HepG2 (cell line): Measurements from ENCODE around the gene ARAP3. TPM values are rescaled to one million over a fixed set of nuclear protein-coding genes. Genes with fewer than 3 reads are reported as not detected.

ENCODE experiments used
- CEBPG ChIP-seq: IDR thresholded peaks from 2 replicates; pipeline ENCODE4 v1.6.1; 2016
- KLF13 ChIP-seq: sonication (generic); formaldehyde crosslinking; IDR thresholded peaks from 2 replicates; pipeline ENCODE4 v1.4.0; 2020; ENCODE audit warnings: mild to moderate bottlenecking, missing genetic modification reagents
- RFX3 ChIP-seq: IDR thresholded peaks from 2 replicates; pipeline ENCODE4 v1.6.1; 2016; ENCODE audit warnings: missing biosample characterization, missing genetic modification reagents
- RFX5 ChIP-seq: IDR thresholded peaks from 2 replicates; pipeline ENCODE4 v1.6.1; 2011; ENCODE audit warnings: low read depth, low read length, improper control_type of control experiment
- SAP130 ChIP-seq: IDR thresholded peaks from 2 replicates; pipeline ENCODE4 v1.6.1; 2016; ENCODE audit warnings: low read depth
- SIX1 ChIP-seq: sonication (generic); formaldehyde crosslinking; IDR thresholded peaks from 2 replicates; pipeline ENCODE4 v1.4.0; 2020; ENCODE audit warnings: missing genetic modification reagents, borderline replicate concordance
- SKI ChIP-seq: fragments of 450-650 bp; IDR thresholded peaks from one replicate; pipeline ENCODE4 v1.6.1; 2018; ENCODE audit warnings: mild to moderate bottlenecking; ENCODE audit not compliant: partially characterized antibody
- SMARCE1 ChIP-seq: fragments of 450-650 bp; IDR thresholded peaks from 2 replicates; pipeline ENCODE4 v1.6.1; 2017; ENCODE audit warnings: borderline replicate concordance
- ZFP82 ChIP-seq: sonication (generic); formaldehyde crosslinking; IDR thresholded peaks from 2 replicates; pipeline ENCODE4 v1.5.1; 2020; ENCODE audit warnings: mild to moderate bottlenecking, missing genetic modification reagents, borderline replicate concordance
- ZNF34 ChIP-seq: sonication (generic); formaldehyde crosslinking; IDR thresholded peaks from 2 replicates; pipeline ENCODE4 v1.4.0; 2020; ENCODE audit warnings: mild to moderate bottlenecking, missing genetic modification reagents, borderline replicate concordance
- ZNF44 ChIP-seq: sonication (generic); formaldehyde crosslinking; IDR thresholded peaks from 2 replicates; pipeline ENCODE4 v1.5.1; 2020; ENCODE audit warnings: mild to moderate bottlenecking, missing genetic modification reagents
- ZNF547 ChIP-seq: sonication (generic); formaldehyde crosslinking; IDR thresholded peaks from 2 replicates; pipeline ENCODE4 v1.5.1; 2020; ENCODE audit warnings: mild to moderate bottlenecking, missing genetic modification reagents
- ZNF572 ChIP-seq: sonication (generic); formaldehyde crosslinking; IDR thresholded peaks from 2 replicates; pipeline ENCODE4 v1.5.1; 2020; ENCODE audit warnings: mild to moderate bottlenecking, missing genetic modification reagents
- ZNF879 ChIP-seq: sonication (generic); formaldehyde crosslinking; IDR thresholded peaks from 2 replicates; pipeline ENCODE4 v1.8.1; 2023; ENCODE audit warnings: missing genetic modification reagents
- polyA plus RNA-seq, 8 experiments: library from polyadenylated mRNA; depleted of rRNA in 3 of 8; stranded (reverse) in 7 of 8; unstranded in 1 of 8; fragments of >200 nt; fragmentation: Illumina TruSeq in 4 of 8; extraction: Trizol in 4 of 8; gene quantifications; 2 replicates each; pipeline versions ENCODE4 v1.2.1 to v1.2.3, GENCODE V29; 2011 to 2016; ENCODE audit warnings: low read depth in 4 of 8, missing spikeins in 1 of 8, mixed read lengths in 1 of 8; ENCODE audit not compliant: insufficient read depth in 1 of 8
- total RNA-seq, 5 experiments: library from RNA; depleted of rRNA; stranded (reverse); fragments of >200 nt; fragmentation: Illumina TruSeq; extraction: Trizol; gene quantifications; 2 replicates each; pipeline ENCODE4 v1.2.3, GENCODE V29; 2016; ENCODE audit warnings: low read depth in 1 of 5
- TF ChIP-seq, protein P1 (sequence below): sonication (generic); formaldehyde crosslinking; IDR thresholded peaks from 2 replicates; pipeline ENCODE4 v1.4.0; 2020; ENCODE audit warnings: missing genetic modification reagents
- TF ChIP-seq, protein P2 (sequence below): sonication (generic); formaldehyde crosslinking; IDR thresholded peaks from 2 replicates; pipeline ENCODE4 v1.8.1; 2022; ENCODE audit warnings: mild to moderate bottlenecking, missing genetic modification reagents
- TF ChIP-seq, protein P3 (sequence below): IDR thresholded peaks from 2 replicates; pipeline ENCODE4 v1.6.1; 2016; ENCODE audit warnings: low read depth, missing genetic modification reagents, missing compliant biosample characterization

The ARAP3 gene
- total and polyA plus RNA-seq, 2 of the 13 experiments (the other 11 are each of a cell fraction or from before 2014, with no cell fraction given), result 0.25 TPM; not detected in 1

DNA sequence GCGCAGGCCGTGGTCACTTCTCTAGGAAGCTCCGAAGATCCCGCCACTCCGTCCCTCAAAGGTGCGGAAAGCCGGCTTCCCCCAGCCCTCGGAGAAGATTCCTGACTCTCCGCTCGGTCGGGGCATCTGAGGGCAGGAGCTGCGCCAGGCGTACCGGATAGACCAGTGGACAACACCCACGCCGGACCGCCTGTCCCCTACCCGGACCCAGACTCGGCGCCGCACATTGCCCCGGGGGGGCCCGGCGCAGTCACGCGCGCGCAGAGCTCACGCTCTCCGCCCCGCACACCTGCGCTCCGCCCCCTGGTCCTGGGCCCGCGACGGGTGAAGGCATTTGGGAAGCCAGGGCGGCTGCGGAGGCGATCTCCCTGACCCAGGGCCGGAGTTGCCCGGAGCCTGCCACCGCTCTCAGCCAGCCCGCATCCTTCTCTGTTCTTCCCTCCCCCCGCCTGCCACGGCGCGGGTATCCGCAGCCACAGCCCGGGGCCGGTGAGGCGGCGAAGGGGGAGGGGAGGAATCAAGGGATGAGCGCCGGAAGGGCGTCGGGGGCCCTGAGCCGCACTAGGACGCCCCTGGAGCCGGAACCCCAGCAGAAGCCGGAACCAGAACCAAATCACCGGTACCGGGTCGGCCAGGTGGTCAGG, 44.8 kb downstream of the ARAP3 start (continued):
- TF ChIP-seq, protein P1, sequence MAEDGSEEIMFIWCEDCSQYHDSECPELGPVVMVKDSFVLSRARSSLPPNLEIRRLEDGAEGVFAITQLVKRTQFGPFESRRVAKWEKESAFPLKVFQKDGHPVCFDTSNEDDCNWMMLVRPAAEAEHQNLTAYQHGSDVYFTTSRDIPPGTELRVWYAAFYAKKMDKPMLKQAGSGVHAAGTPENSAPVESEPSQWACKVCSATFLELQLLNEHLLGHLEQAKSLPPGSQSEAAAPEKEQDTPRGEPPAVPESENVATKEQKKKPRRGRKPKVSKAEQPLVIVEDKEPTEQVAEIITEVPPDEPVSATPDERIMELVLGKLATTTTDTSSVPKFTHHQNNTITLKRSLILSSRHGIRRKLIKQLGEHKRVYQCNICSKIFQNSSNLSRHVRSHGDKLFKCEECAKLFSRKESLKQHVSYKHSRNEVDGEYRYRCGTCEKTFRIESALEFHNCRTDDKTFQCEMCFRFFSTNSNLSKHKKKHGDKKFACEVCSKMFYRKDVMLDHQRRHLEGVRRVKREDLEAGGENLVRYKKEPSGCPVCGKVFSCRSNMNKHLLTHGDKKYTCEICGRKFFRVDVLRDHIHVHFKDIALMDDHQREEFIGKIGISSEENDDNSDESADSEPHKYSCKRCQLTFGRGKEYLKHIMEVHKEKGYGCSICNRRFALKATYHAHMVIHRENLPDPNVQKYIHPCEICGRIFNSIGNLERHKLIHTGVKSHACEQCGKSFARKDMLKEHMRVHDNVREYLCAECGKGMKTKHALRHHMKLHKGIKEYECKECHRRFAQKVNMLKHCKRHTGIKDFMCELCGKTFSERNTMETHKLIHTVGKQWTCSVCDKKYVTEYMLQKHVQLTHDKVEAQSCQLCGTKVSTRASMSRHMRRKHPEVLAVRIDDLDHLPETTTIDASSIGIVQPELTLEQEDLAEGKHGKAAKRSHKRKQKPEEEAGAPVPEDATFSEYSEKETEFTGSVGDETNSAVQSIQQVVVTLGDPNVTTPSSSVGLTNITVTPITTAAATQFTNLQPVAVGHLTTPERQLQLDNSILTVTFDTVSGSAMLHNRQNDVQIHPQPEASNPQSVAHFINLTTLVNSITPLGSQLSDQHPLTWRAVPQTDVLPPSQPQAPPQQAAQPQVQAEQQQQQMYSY (CRISPR knock-in tag), result no peak
- TF ChIP-seq SKI, result no peak
- TF ChIP-seq, protein P2, sequence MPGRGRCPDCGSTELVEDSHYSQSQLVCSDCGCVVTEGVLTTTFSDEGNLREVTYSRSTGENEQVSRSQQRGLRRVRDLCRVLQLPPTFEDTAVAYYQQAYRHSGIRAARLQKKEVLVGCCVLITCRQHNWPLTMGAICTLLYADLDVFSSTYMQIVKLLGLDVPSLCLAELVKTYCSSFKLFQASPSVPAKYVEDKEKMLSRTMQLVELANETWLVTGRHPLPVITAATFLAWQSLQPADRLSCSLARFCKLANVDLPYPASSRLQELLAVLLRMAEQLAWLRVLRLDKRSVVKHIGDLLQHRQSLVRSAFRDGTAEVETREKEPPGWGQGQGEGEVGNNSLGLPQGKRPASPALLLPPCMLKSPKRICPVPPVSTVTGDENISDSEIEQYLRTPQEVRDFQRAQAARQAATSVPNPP (CRISPR knock-in tag), result no peak
- no peak for TF ChIP-seq ZNF34
- TF ChIP-seq SAP130 (CRISPR knock-in tag), result 0 out of 2 replicates have a peak, but pooled peaks have one; percentile 30
- TF ChIP-seq RFX3 (CRISPR knock-in tag), result no peak
- no peak; the same call in 1 of the 2 replicates for TF ChIP-seq SIX1 (CRISPR knock-in tag)
- TF ChIP-seq ZNF44 (CRISPR knock-in tag), result no peak
- TF ChIP-seq ZFP82, result peak; percentile 44; the same call in 1 of the 2 replicates
- no peak for TF ChIP-seq RFX5
- 0 out of 2 replicates have a peak, but pooled peaks have one; percentile 69 for TF ChIP-seq ZNF879 (CRISPR knock-in tag)
- TF ChIP-seq ZNF547 (CRISPR knock-in tag), result no peak
- TF ChIP-seq SMARCE1, result no peak
- TF ChIP-seq, protein P3, sequence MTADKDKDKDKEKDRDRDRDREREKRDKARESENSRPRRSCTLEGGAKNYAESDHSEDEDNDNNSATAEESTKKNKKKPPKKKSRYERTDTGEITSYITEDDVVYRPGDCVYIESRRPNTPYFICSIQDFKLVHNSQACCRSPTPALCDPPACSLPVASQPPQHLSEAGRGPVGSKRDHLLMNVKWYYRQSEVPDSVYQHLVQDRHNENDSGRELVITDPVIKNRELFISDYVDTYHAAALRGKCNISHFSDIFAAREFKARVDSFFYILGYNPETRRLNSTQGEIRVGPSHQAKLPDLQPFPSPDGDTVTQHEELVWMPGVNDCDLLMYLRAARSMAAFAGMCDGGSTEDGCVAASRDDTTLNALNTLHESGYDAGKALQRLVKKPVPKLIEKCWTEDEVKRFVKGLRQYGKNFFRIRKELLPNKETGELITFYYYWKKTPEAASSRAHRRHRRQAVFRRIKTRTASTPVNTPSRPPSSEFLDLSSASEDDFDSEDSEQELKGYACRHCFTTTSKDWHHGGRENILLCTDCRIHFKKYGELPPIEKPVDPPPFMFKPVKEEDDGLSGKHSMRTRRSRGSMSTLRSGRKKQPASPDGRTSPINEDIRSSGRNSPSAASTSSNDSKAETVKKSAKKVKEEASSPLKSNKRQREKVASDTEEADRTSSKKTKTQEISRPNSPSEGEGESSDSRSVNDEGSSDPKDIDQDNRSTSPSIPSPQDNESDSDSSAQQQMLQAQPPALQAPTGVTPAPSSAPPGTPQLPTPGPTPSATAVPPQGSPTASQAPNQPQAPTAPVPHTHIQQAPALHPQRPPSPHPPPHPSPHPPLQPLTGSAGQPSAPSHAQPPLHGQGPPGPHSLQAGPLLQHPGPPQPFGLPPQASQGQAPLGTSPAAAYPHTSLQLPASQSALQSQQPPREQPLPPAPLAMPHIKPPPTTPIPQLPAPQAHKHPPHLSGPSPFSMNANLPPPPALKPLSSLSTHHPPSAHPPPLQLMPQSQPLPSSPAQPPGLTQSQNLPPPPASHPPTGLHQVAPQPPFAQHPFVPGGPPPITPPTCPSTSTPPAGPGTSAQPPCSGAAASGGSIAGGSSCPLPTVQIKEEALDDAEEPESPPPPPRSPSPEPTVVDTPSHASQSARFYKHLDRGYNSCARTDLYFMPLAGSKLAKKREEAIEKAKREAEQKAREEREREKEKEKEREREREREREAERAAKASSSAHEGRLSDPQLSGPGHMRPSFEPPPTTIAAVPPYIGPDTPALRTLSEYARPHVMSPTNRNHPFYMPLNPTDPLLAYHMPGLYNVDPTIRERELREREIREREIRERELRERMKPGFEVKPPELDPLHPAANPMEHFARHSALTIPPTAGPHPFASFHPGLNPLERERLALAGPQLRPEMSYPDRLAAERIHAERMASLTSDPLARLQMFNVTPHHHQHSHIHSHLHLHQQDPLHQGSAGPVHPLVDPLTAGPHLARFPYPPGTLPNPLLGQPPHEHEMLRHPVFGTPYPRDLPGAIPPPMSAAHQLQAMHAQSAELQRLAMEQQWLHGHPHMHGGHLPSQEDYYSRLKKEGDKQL, result no peak
- no peak for TF ChIP-seq KLF13 (CRISPR knock-in tag)
- no peak for TF ChIP-seq ZNF572 (CRISPR knock-in tag)
- no peak for TF ChIP-seq CEBPG
